Activated T-cell treated with anti-CD3 and anti-CD28 coated beads, Interleukin-2, amount 50 U/mL, for 4 hours (primary cell): ENCODE data around the gene DHX57. TPM values are rescaled to one million over a fixed set of nuclear protein-coding genes. Genes with fewer than 3 reads are reported as not detected.
"Not testable (repeated sequence)": the region's sequence is repeated elsewhere in the genome, so short reads cannot be mapped to it uniquely, and the experiment has no call there.

Experiments
- ATAC-seq, 2 donors: fragments of 200-7000 bp; cut with Tn5 transposase; one replicate each; pipeline ENCODE4 v1.10.0; 2021
- DNase-seq: peaks from one replicate; pipeline ENCODE4 v3.0.0-alpha.2; 2020
- H3K27me3 Mint-ChIP-seq: one replicate; pipeline ENCODE4 v1.8.0; 2021; ENCODE audit warnings: low read depth, mixed read lengths
- H3K36me3 Mint-ChIP-seq: one replicate; pipeline ENCODE4 v1.8.0; 2022; ENCODE audit warnings: mixed read lengths; ENCODE audit not compliant: insufficient read depth
- H3K4me1 Mint-ChIP-seq: one replicate; pipeline ENCODE4 v1.8.0; 2021; ENCODE audit warnings: low read depth, mixed read lengths
- H3K4me3 Mint-ChIP-seq: one replicate; pipeline ENCODE4 v1.8.0; 2021; ENCODE audit warnings: mild to moderate bottlenecking, moderate library complexity, mixed read lengths
- H3K9me3 Mint-ChIP-seq: one replicate; pipeline ENCODE4 v1.8.0; 2021; ENCODE audit warnings: mixed read lengths
- total RNA-seq, 3 donors: library from RNA; stranded (reverse); gene quantifications; one replicate each; pipeline ENCODE4 v1.2.1, GENCODE V29; 2021

Gene DHX57
- total RNA-seq, 3 donors from 2014 or later, result 20.2 to 21.6 (median 21.3) TPM

DNA sequence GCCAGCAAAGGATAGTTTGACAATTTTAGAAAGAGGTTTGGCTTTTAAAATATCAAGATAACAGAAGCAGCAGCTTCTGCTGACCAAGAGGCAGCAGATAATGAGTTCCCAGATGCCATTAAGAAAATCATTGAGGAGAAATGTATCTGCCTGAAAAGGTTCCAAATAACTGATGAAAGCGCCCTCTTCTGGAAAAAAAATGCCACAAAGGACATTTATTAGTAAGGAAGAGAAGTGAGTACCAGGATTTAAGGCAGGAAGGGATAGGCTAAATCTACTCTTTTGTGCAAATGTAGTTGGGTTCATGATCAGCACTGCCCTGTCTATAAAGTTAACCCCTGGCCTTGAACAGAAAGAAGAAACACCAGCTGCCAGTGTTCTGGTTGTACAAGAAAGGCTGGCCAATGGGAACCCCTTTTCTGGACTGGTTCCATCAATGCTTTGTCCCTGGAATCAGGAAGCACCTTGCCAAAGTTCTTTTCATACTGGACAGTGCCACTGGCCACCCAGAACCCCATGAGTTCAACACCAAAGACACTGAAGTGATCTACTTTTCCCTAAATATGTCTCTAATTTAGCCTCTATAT, 40.6 kb downstream of the DHX57 start:
- Mint-ChIP-seq H3K4me3 (no peak overlapping the region), H3K27me3 (no peaks in the 10 kb centered on the region), H3K36me3 (peaks cover 15% of the 10 kb centered on the region), H3K4me1 (peaks cover 2% of the 10 kb centered on the region), H3K9me3 (no peaks in the 10 kb centered on the region)
- ATAC-seq, result no peak
- no peak for DNase-seq

DNA sequence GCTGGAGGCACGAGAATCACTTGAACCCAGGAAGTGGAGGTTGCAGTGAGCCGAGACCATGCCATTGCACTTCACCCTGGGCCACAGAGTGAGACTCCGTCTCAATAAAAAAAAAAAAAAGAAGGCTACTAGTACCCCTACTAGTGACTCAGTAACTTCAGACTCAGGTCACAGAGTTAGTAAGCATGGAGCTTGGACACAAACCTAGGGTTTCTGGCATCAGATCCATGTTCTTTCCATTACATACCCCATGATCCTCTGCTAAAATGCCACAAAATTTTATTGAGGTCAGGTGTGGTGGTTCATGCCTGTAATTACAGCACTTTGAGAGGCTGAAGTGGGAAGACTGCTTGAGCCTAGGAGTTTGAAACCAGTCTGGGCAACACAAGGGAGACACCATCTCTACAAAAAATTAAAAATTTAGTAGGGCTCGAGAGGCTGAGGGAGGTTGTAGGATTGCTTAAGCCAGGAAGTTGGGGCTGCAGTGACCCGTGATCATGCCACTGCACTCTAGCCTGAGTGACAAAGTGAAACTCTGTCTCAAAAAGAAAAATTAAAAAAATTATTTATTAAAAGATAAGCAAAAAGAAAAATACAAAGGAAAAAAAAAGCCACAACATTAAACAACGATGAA, 45.1 kb downstream of the DHX57 start:
- H3K4me1 Mint-ChIP-seq, result peaks cover 1% of the 10 kb centered on the region

DNA sequence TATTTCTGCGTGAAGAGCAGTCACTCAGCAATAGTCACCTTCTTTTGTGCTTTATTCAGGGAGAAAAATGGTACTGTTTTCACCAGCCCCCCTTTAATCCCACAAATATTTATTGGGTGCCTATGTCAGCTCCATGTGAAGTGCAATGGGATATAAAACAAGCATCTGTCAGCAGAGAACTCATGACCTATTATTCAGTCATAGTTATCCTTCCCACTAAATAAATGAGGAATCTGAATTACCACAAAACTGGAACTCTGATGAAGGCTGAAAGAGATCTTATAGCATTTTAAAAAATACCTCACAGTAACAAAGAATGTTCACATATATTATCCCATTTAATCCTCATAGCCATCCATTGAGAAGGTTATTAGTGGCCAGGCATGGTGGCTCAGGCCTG, 45.8 kb downstream of the DHX57 start:
- Mint-ChIP-seq H3K27me3 (no peaks in the 10 kb centered on the region), H3K4me1 (no peaks in the 10 kb centered on the region), H3K4me3 (no peak overlapping the region), H3K9me3 (no peaks in the 10 kb centered on the region), H3K36me3 (peaks cover 20% of the 10 kb centered on the region)
- ATAC-seq (no peak), DNase-seq (no peak)

More for the DNA sequence above, 45.1 kb downstream of the DHX57 start:
- ATAC-seq, result no peak
- Mint-ChIP-seq H3K4me3 (no peak overlapping the region), H3K36me3 (peaks cover 21% of the 10 kb centered on the region), H3K9me3 (no peaks in the 10 kb centered on the region), H3K27me3 (no peaks in the 10 kb centered on the region)
- no peak for DNase-seq

DNA sequence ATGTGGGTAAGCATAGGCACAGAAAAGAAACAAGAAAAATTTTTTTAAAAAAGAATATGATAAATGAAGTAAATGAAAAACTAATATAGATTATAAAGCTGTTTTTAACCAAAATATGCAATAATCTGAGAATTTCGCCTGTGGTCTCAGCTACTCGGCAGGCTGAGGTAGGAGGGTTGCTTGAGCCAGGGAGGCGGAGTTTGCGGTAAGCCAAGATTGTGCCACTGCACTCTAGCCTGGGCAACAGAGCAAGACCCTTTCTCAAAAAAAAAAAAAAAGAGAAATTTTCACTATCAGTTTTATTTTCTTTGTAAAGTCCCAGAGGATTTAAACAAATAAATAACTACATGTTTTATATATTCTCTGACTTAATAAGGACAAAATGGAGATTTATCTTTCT, 47.3 kb downstream of the DHX57 start:
- no peak for ATAC-seq
- H3K9me3 Mint-ChIP-seq, result no peaks in the 10 kb centered on the region
- no peak overlapping the region for H3K4me3 Mint-ChIP-seq
- H3K36me3 Mint-ChIP-seq, result peaks cover 19% of the 10 kb centered on the region
- H3K27me3 Mint-ChIP-seq, result no peaks in the 10 kb centered on the region
- DNase-seq, result no peak
- H3K4me1 Mint-ChIP-seq, result no peaks in the 10 kb centered on the region

DNA sequence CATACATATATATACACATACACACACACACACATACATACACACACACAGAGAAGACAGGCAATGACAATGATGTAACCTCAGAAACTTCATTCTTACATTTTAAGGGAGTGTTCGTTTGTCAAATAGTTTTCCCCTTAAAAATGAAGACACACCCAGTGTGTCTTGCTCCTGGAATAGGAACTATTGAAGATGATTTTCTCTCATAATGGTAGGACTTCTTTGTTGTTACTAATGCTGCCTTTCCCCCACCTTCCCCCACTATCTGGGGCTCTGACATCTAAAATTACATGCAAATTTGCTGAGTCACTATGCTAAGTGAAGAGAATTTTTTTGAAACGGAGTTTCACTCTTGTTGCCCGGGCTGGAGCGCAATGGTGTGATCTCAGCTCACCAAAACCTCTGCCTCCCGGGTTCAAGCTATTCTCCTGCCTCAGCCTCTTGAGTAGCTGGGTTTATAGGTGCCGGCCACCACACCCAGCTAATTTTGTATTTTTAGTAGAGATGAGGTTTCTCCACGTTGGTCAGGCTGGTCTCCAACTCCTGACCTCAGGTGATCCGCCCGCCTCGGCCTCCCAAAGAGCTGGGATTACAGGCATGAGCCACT, 48.1 kb downstream of the DHX57 start:
- not testable (repeated sequence) for DNase-seq, H3K27me3 Mint-ChIP-seq, H3K4me3 Mint-ChIP-seq, H3K9me3 Mint-ChIP-seq, H3K4me1 Mint-ChIP-seq, ATAC-seq
- peaks cover 23% of the 10 kb centered on the region for H3K36me3 Mint-ChIP-seq

DNA sequence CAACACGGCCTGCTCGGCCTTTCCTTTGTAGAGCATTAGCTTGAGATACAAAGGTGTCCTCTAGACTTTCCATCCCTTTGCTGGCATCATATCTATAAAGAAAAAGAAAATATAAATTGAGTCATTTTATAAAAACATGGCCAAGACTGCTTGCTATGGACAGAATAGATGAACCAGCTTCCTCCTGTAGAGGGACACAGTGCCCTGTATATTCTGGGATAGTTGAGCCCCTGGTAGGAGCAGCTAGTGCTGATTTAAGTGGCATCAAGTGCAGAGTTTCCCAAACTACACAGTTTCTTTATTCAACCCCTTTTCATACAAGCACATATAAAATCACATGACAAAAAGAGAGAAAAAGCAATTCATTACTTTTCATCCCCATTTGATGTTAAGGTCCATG, 49.8 kb downstream of the DHX57 start:
- Mint-ChIP-seq H3K4me3 (no peak overlapping the region), H3K9me3 (no peaks in the 10 kb centered on the region), H3K36me3 (peaks cover 31% of the 10 kb centered on the region), H3K4me1 (no peaks in the 10 kb centered on the region), H3K27me3 (no peaks in the 10 kb centered on the region)
- no peak for ATAC-seq
- no peak for DNase-seq

DNA sequence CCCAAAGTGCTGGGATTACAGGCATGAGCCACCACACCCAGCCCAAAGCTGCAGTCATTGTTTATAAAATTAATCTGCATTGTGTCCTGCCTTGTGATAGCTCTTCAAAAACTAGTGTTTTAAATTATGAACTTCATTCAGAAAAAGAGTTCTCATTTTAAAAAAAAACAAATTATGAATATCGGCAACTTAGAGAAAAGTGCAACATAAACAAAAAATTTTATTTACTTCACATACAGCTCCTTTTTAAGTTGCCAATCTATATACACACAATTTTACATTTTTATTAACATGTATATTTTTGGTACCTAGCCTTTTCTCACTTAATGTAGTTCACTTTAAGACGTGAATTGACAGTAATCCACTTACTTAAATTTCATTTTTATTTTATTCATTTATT, 50.8 kb downstream of the DHX57 start:
- H3K9me3 Mint-ChIP-seq, result no peaks in the 10 kb centered on the region
- peaks cover 35% of the 10 kb centered on the region for H3K36me3 Mint-ChIP-seq
- ATAC-seq (no peak), DNase-seq (no peak)
- no peaks in the 10 kb centered on the region for H3K27me3 Mint-ChIP-seq
- H3K4me3 Mint-ChIP-seq, result no peak overlapping the region
- H3K4me1 Mint-ChIP-seq, result no peaks in the 10 kb centered on the region

DNA sequence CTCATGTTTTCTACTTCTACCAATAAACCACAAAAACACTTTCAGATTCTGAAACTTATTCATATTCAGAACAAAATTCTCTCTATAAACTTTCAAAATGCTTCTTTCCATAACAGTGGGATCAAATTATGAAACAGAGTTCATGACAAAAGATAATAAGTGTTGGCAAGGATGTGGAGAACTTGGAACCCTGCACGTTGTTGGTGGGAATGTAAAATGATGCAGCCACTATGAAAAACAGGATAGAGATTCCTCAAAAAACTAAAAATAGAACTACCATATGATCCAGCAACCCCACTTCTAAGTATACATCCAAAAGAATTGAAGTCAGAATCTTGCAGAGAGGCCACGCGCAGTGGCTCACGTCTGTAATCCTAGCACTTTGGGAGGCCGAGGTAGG, 52.3 kb downstream of the DHX57 start:
- no peak overlapping the region for H3K4me3 Mint-ChIP-seq
- H3K9me3 Mint-ChIP-seq, result no peaks in the 10 kb centered on the region
- no peaks in the 10 kb centered on the region for H3K27me3 Mint-ChIP-seq
- H3K36me3 Mint-ChIP-seq, result peaks cover 47% of the 10 kb centered on the region
- DNase-seq, result no peak
- H3K4me1 Mint-ChIP-seq, result no peaks in the 10 kb centered on the region
- ATAC-seq, result no peak

DNA sequence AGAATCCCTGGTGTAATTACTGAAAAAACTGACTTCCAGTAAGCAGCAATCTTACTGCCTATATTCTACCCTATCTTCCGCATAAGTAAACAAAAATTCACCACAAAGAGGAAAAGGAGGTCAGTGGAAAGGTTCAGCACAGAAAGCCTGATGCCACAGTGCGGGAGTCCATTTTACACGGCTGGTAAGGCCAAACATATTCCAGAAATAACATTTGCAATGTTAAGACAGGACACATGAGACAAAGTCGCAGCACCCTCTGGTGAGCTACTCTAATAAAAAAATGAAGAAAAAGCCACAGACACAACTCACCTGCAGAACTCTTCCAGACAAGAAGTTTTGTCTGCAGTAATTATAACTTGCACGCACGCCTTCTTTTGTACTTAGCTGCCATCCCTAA, 57.2 kb downstream of the DHX57 start:
- Mint-ChIP-seq H3K27me3 (no peaks in the 10 kb centered on the region), H3K4me3 (no peak overlapping the region), H3K4me1 (no peaks in the 10 kb centered on the region), H3K36me3 (peaks cover 43% of the 10 kb centered on the region), H3K9me3 (no peaks in the 10 kb centered on the region)
- no peak for DNase-seq
- ATAC-seq, result no peak

DNA sequence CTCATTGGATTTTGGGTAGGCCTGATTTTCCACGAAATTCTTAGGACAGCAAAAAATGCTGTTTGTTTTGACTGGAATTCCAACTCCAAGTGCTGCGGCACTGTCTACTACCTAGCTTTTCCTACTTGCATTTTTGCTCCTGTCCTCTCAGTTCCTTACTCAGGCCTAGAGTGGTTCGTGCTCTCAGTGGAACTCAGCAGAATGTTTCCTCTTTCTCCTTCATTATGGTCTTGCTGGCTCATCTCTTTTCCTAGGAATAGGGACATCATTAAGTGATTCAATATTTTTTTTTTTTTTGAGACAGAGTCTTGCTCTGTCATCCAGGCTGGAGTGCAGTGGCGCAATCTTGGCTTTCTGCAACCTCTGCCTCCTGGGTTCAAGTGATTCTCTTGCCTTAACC, 59.8 kb downstream of the DHX57 start:
- Mint-ChIP-seq H3K36me3 (peaks cover 37% of the 10 kb centered on the region), H3K4me1 (no peaks in the 10 kb centered on the region), H3K4me3 (no peak overlapping the region), H3K9me3 (no peaks in the 10 kb centered on the region), H3K27me3 (no peaks in the 10 kb centered on the region)
- ATAC-seq, result no peak
- DNase-seq, result no peak

DNA sequence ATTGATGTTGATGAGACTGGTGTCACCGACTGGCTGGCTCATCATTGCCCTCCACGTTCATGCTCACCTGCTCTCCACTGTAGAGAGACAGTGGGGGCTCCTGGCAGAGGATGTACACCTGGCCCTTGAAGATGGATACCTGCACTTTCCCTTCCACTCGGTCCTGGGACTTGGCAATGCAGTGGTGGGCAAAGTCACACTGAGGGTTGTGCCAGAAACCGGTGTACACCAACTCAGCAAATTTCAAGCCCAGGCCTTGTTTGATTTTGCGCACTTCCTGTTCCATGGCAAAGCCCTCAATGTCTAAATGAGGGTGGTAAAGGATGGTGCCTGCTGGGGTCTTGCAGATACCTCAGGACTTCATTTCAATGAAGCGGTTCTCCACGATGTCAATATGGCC, 65.2 kb downstream of the DHX57 start:
- peaks cover 16% of the 10 kb centered on the region for H3K36me3 Mint-ChIP-seq
- no peak overlapping the region for H3K4me3 Mint-ChIP-seq
- H3K4me1 Mint-ChIP-seq, result no peaks in the 10 kb centered on the region
- H3K27me3 Mint-ChIP-seq, result no peaks in the 10 kb centered on the region
- no peaks in the 10 kb centered on the region for H3K9me3 Mint-ChIP-seq
- ATAC-seq (no peak), DNase-seq (no peak)

DNA sequence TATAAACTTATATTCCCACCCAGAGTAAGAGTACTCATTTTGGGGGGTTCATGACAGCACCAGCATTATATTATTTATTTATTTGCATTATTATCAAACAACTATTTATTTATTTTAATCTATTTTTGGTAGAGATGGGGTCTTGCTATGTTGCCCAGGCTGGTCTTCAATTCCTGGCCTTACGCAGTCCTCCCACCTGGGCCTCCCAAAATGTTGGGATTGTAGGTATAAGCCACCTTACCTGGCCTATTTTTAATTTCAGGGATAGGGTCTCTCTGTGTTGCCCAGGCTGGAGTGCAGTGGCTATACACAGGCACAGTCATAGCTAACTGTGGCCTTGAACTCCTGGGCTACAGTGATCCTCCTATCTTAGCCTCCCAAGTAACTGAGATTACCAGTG, 67.1 kb downstream of the DHX57 start:
- Mint-ChIP-seq H3K9me3 (no peaks in the 10 kb centered on the region), H3K36me3 (peaks cover 14% of the 10 kb centered on the region), H3K4me1 (no peaks in the 10 kb centered on the region), H3K4me3 (no peak overlapping the region), H3K27me3 (no peaks in the 10 kb centered on the region)
- ATAC-seq, result no peak
- no peak for DNase-seq

DNA sequence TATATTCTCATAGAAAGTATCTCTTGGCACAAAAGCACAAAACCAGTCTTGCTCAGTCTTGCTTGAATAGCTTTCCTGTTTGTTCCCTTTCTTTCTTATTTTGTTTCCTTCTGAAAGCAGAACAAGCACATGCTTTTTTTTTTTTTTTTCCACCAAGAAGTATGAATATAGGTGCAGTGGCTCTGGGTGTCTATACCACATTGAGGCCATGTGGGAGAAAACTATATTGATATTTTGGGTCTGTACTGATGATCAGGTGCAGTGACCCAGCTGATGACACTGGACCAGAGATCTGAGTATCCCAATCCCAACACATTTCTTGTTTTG, 69.0 kb downstream of the DHX57 start:
- DNase-seq, result no peak
- ATAC-seq, result no peak
- H3K4me3 Mint-ChIP-seq, result no peak overlapping the region
- peaks cover 19% of the 10 kb centered on the region for H3K36me3 Mint-ChIP-seq
- no peaks in the 10 kb centered on the region for H3K9me3 Mint-ChIP-seq
- H3K4me1 Mint-ChIP-seq, result no peaks in the 10 kb centered on the region
- H3K27me3 Mint-ChIP-seq, result no peaks in the 10 kb centered on the region

DNA sequence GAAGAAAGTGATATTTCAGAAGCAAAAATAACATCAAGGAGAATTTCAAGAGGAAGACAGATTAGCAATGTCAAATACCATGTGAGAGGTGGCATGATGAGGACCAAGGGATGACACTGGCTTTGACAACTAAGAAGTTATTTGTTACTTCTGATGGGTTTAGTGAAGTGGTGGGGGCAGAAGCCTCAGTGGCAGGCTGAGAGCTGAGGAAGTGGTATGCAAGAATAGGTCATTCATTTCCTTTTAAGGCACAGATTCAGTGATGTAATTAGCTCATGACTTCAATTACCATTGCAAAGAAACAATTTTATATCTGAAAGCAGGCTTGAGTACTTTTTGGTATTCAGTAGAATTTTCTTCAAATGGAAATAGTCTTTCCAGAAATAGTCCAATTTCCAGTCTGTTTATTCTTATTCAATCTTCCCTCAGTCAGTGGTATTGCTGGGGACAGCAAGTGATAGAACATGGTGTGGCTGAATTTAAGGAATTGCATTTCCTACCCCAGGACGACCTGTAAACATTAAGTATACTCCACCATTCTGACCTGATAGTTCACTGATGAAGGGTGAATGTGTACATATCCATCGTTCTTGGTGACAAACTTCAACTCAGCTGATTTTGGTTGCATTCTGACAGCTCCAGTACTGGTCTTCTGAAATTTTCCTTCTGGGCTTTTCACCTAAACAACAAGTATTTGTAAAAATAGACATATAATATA, 69.6 kb downstream of the DHX57 start:
- H3K9me3 Mint-ChIP-seq, result no peaks in the 10 kb centered on the region
- no peak overlapping the region for H3K4me3 Mint-ChIP-seq
- no peaks in the 10 kb centered on the region for H3K4me1 Mint-ChIP-seq
- peaks cover 14% of the 10 kb centered on the region for H3K36me3 Mint-ChIP-seq
- no peaks in the 10 kb centered on the region for H3K27me3 Mint-ChIP-seq
- ATAC-seq (no peak), DNase-seq (no peak)

DNA sequence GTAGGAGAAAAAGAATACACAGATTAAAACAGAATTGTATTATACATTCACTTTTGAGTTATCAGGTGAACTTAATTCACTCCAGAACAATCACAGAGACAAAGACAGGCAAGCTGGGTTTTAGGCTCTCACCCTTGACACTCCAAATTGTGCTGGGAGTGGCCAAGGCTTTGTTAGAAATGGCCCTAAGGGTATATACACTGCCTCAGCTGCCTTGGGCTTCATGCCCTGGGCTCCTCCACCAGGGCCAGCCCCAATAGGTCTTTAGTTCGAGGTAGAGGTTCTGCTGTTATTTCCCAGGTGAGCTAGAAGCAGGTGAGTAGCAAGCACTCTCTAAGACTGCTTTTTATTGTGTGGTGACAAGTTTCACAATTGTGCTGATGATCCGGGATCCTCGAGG, 77.8 kb downstream of the DHX57 start:
- ATAC-seq (no peak), DNase-seq (no peak)
- Mint-ChIP-seq H3K9me3 (no peaks in the 10 kb centered on the region), H3K4me1 (no peaks in the 10 kb centered on the region), H3K36me3 (peaks cover 18% of the 10 kb centered on the region), H3K4me3 (no peak overlapping the region), H3K27me3 (no peaks in the 10 kb centered on the region)
